GM10248 (cell line): ENCODE data around the gene OR6X1.
A peak's percentile ranks its signal among the peaks of the same experiment; 100 is the strongest.

Experiments
- CTCF ChIA-PET: fragments of 300-600 bp; sonication (Branson Sonifier 250); formaldehyde crosslinking; extraction: SDS; loops from one replicate; lab custom pipeline; 2021; ENCODE audit warnings: antibody characterized with exemption; lab: Yijun Ruan, JAX
- POLR2A ChIA-PET: fragments of 350-650 bp; sonication (Branson Sonifier 250); formaldehyde crosslinking; extraction: SDS; loops from one replicate; lab custom pipeline; 2020; ENCODE audit warnings: antibody characterized with exemption; lab: Yijun Ruan, JAX
- DNase-seq: peaks from one replicate; pipeline ENCODE4 v3.0.0; 2012; ENCODE audit errors: extremely low spot score
- CTCF ChIP-seq: IDR thresholded peaks from 2 replicates; pipeline ENCODE4 v1.5.1; 2012; ENCODE audit warnings: mild to moderate bottlenecking, low read depth; ENCODE audit errors: extremely low read depth, missing control alignments, control extremely low read depth

The OR6X1 gene

GRCh38 chr11:123740787-123741158 is 13.5 kb downstream of the OR6X1 start:
- ChIA-PET POLR2A (no interaction called here), CTCF (interaction anchor here (1.0 to 2.2 kb wide), 3 partner anchors 9 to 22 kb away, joined by 3 to 8 read pairs (median 3); no protein-coding TSS in a partner anchor)
- peak; percentile 31 for DNase-seq
- no peak for TF ChIP-seq CTCF

GRCh38 chr11:123738374-123738773 is 15.9 kb downstream of the OR6X1 start:
- TF ChIP-seq CTCF = no peak
- ChIA-PET CTCF (interaction anchor here (1.0 to 1.5 kb wide), 4 partner anchors 18 to 227 kb away, joined by 3 to 5 read pairs (median 4); no protein-coding TSS in a partner anchor), POLR2A (no interaction called here)
- DNase-seq = no peak

DNA sequence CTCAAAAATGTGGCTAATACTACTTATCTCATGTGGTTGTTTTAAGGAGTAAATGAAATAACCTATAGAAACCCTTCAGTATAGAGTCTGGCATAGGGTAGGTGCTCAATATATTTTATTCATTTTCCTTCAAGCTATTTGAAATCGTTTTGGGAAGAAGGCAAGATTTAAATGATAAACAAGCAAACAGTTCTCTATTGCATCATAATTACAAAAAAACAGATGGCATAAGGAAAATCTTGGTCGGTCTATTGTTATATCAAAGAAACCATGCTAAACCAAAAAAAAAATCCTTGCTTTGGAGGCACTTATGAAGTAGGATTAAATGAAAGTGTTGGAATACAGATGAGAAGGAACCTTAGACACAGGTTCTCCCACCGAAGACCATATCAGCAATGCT is 17.5 kb downstream of the OR6X1 start:
- ChIA-PET CTCF (interaction anchor here (5.0 kb wide), 1 partner anchor 25 kb away, joined by 24 read pairs; no protein-coding TSS in a partner anchor), POLR2A (no interaction called here)
- no peak for DNase-seq
- no peak for TF ChIP-seq CTCF

DNA sequence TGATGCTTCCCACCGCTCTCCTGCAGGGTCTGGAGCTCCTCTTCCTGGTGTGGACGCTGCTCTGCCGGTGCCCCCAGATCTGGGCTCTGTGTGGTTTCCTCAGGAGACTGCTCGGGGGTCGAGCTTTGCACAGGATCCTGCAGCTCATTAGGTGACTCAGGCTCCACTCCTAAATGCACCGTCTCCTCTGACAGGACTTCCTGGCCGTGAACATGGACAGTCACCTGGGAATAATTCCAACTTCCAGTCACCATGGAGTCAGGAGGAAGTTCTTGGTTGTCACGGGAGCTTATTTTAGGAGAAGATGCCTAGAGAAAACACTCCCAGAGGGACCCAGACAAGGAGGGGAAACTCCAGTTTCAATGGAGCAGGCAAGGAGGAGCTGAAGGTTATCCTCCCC is 24.7 kb downstream of the OR6X1 start:
- TF ChIP-seq CTCF = no peak
- DNase-seq = no peak
- ChIA-PET POLR2A (no interaction called here), CTCF (interaction anchor here (1.3 to 5.9 kb wide), 5 partner anchors 10 to 22 kb away, joined by 5 to 17 read pairs (median 7); no protein-coding TSS in a partner anchor)

DNA sequence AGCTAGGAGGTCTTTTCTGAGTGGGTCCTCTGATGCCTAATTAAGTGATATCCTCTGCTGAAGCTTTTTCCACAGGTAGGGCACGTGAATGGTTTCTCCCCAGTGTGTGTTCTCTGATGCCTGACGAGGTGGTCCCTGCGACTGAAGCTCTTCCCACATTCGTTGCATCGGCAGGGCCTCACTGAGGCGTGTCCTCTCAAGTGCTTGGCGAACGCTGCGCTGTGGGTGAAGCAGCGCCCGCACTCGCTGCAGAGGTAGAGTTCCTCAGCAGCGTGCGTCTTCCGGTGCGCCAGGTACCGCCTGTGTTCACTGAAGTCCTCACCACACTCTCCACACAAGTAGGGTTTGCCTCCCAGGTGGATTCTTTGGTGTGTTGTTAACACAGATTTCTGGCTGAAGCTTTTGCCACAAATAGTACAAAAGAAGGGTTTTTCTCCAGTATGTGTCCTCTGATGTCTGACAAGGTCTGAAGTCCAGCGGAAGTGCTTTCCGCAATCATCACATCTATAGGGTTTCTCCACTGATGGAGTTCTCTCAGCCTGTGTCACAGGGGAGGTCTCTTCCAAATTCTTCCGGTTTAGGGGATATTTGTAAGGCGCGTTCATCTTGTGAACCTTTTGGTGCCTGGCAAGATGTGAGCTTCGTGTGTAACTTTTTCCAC is 28.2 kb downstream of the OR6X1 start:
- no peak for TF ChIP-seq CTCF
- POLR2A ChIA-PET = no interaction called here
- CTCF ChIA-PET = interaction anchor here (4.0 to 5.9 kb wide), 2 partner anchors 15 to 19 kb away, joined by 17 to 18 read pairs; no protein-coding TSS in a partner anchor
- no peak for DNase-seq

DNA sequence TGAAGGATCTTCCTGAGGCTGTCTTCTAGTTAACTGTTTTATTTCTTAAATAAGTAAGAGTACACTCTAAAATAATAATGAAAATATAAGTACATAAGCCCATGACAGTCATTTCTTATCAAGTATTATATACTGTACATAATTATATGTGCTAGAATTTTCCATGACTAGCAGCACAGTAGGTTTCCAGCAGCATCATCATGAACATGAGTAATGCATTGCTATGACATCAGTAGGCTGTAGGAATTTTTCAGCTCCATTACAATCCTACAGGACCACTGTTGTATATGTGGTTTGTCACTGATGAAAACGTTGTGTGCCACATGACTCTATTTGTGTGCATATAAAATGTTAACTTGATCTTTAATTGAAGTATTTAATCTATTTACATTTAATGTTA is 34.9 kb downstream of the OR6X1 start:
- DNase-seq = no peak
- no peak for TF ChIP-seq CTCF
- POLR2A ChIA-PET = no interaction called here
- CTCF ChIA-PET = interaction anchor here (0.7 to 4.8 kb wide), 9 partner anchors 8 to 232 kb away, joined by 3 to 40 read pairs (median 4); no protein-coding TSS in a partner anchor
